ENCODE results near the gene HCRTR1.

- no peak for TF ChIP-seq CTCF (IDR thresholded peaks at IDR 0.05; ENCODE audit: extremely low read depth in 1 of 2, insufficient read depth in 1 of 2, low read depth in 1 of 2, low read length in 2 of 2)
- peak; percentile 14 for TF ChIP-seq POLR2A (IDR thresholded peaks at IDR 0.05; ENCODE audit: low read depth, low read length)
- no peak for TF ChIP-seq MYC (IDR thresholded peaks at IDR 0.05; ENCODE audit: low read depth, low read length)
- TF ChIP-seq POLR2AphosphoS5 (IDR thresholded peaks at IDR 0.05; ENCODE audit: insufficient read depth, low read depth, low read length): no peak
- no peak for TF ChIP-seq EZH2 (IDR thresholded peaks at IDR 0.05; ENCODE audit: borderline replicate concordance, low read depth, low read length, severe bottlenecking)
Measured at GRCh38 chr1:31576743-31577455, 40.6 kb upstream of the HCRTR1 start.

All from endothelial cell of umbilical vein (primary cell).